Measurements from ENCODE around the gene DNMT3L.
"Not testable (repeated sequence)": the region's sequence is repeated elsewhere in the genome, so short reads cannot be mapped to it uniquely, and the experiment has no call there.

The DNMT3L gene

GRCh38 chr21:44199448-44199847 lies 62.2 kb downstream of the DNMT3L start:
- H3K4me1 ChIP-seq (ENCODE audit: control insufficient read depth, low read length): peaks cover 32% of the 10 kb centered on the region
- H3K27me3 ChIP-seq (ENCODE audit: control insufficient read depth, low read length): no peaks in the 10 kb centered on the region
- peaks cover 7% of the 10 kb centered on the region; the same call in 1 of the 2 replicates for H3F3A ChIP-seq (ENCODE audit: control insufficient read depth, insufficient read depth)
- no peak overlapping the region for H3K4me2 ChIP-seq (ENCODE audit: low read length)
- H3K36me3 ChIP-seq (ENCODE audit: control insufficient read depth, low read length): no peaks in the 10 kb centered on the region
- no peaks in the 10 kb centered on the region for H3K79me2 ChIP-seq (ENCODE audit: control insufficient read depth, low read length)
- H3K9me3 ChIP-seq (ENCODE audit: control insufficient read depth, insufficient read depth, low read length): no peaks in the 10 kb centered on the region
- no peak overlapping the region for H3K27ac ChIP-seq (ENCODE audit: low read depth, low read length)
- H4K20me1 ChIP-seq (ENCODE audit: control insufficient read depth, insufficient read depth, low read depth, low read length): no peaks in the 10 kb centered on the region
- TF ChIP-seq EZH2phosphoT487 (IDR thresholded peaks at IDR 0.05; ENCODE audit: borderline replicate concordance, low read length) (no peak), CTCF (IDR thresholded peaks at IDR 0.05; ENCODE audit: low read depth, low read length, poor library complexity, severe bottlenecking) (no peak)
- no peaks in the 10 kb centered on the region for H3K9me2 ChIP-seq (replicated peaks; ENCODE audit: control insufficient read depth, low read length)
- H3K4me3 ChIP-seq (ENCODE audit: low read length): no peak overlapping the region

GRCh38 chr21:44197156-44197516 lies 64.6 kb downstream of the DNMT3L start:
- not testable (repeated sequence) for H3K9me2 ChIP-seq (replicated peaks; ENCODE audit: control insufficient read depth, low read length); H3K79me2 ChIP-seq (ENCODE audit: control insufficient read depth, low read length); H3K36me3 ChIP-seq (ENCODE audit: control insufficient read depth, low read length); H3F3A ChIP-seq (ENCODE audit: control insufficient read depth, insufficient read depth); H3K27ac ChIP-seq (ENCODE audit: low read depth, low read length); H4K20me1 ChIP-seq (ENCODE audit: control insufficient read depth, insufficient read depth, low read depth, low read length); H3K4me3 ChIP-seq (ENCODE audit: low read length); H3K9me3 ChIP-seq (ENCODE audit: control insufficient read depth, insufficient read depth, low read length); H3K27me3 ChIP-seq (ENCODE audit: control insufficient read depth, low read length); H3K4me2 ChIP-seq (ENCODE audit: low read length)
- H3K4me1 ChIP-seq (ENCODE audit: control insufficient read depth, low read length): peaks cover 32% of the 10 kb centered on the region
